HTERT RPE-1 (cell line): ENCODE results near the gene DNASE1L1.

Experiments
- in situ Hi-C: fragments of 300-500 bp; cut with MboI; formaldehyde crosslinking; loops from 4 replicates; pipeline ENCODE4 v1.14.3; 2020; ENCODE audit warnings: low sequenced_read_pairs

Gene DNASE1L1

GRCh38 chrX:154383359-154384283 is 25.4 kb downstream of the DNASE1L1 start:
- in situ Hi-C loops, result no loop called here

- in situ Hi-C loops, result no loop called here
Measured at GRCh38 chrX:154382483-154383069, 26.5 kb downstream of the DNASE1L1 start.

GRCh38 chrX:154381271-154381670 is 27.8 kb downstream of the DNASE1L1 start:
- in situ Hi-C loops, result no loop called here

- in situ Hi-C loops, result no loop called here
Measured at GRCh38 chrX:154380787-154381186, 28.3 kb downstream of the DNASE1L1 start.

- in situ Hi-C loops, result no loop called here
Measured at GRCh38 chrX:154380153-154380552, 28.9 kb downstream of the DNASE1L1 start.

- in situ Hi-C loops, result no loop called here
Measured at GRCh38 chrX:154379569-154379951, 29.5 kb downstream of the DNASE1L1 start.

- in situ Hi-C loops, result no loop called here
Measured at GRCh38 chrX:154378799-154379568, 30.1 kb downstream of the DNASE1L1 start, which contains the start of gene EMD. EMD (plus strand) TSS chrX:154379295; CDS start chrX:154379485, 190 bp downstream.

GRCh38 chrX:154378059-154378798 is 30.8 kb downstream of the DNASE1L1 start:
- in situ Hi-C loops, result no loop called here

- in situ Hi-C loops, result no loop called here
Measured at GRCh38 chrX:154376774-154377173, 32.3 kb downstream of the DNASE1L1 start.

- in situ Hi-C loops, result no loop called here
Measured at GRCh38 chrX:154375156-154375504, 33.9 kb downstream of the DNASE1L1 start.

- in situ Hi-C loops, result no loop called here
Measured at GRCh38 chrX:154374313-154375155, 34.5 kb downstream of the DNASE1L1 start, which contains the start of gene FLNA. FLNA (minus strand) TSS chrX:154374634; CDS start chrX:154371245, 3,389 bp downstream.

GRCh38 chrX:154373340-154374306 is 35.4 kb downstream of the DNASE1L1 start:
- in situ Hi-C loops, result no loop called here

GRCh38 chrX:154372612-154373022 is 36.4 kb downstream of the DNASE1L1 start:
- in situ Hi-C loops, result no loop called here

- in situ Hi-C loops, result no loop called here
Measured at GRCh38 chrX:154371789-154372300, 37.2 kb downstream of the DNASE1L1 start.

- in situ Hi-C loops, result no loop called here
Measured at GRCh38 chrX:154371017-154371788, 37.9 kb downstream of the DNASE1L1 start.

GRCh38 chrX:154370300-154371016 is 38.6 kb downstream of the DNASE1L1 start:
- in situ Hi-C loops, result no loop called here
